NOMO-1 treated with DMSO at 0.1 percent for 48 hours (cell line): ENCODE results near the gene RAB8B.

Experiments used
- DNase-seq: peaks from one replicate; lab custom pipeline; 2025; ENCODE audit not compliant: unreplicated experiment; lab: John Stamatoyannopoulos, UW

Gene RAB8B

GRCh38 chr15:63181648-63182047 is 7.8 kb upstream of the RAB8B start:
- no peak for DNase-seq

GRCh38 chr15:63185206-63185605 is 4.2 kb upstream of the RAB8B start:
- no peak for DNase-seq

GRCh38 chr15:63186065-63186464 is 3.3 kb upstream of the RAB8B start:
- DNase-seq: no peak

- DNase-seq: no peak
These were observed 1.7 kb upstream of the RAB8B start for GRCh38 chr15:63187589-63188226.

GRCh38 chr15:63188247-63188925 is 1.0 kb upstream of the RAB8B start:
- no peak for DNase-seq

GRCh38 chr15:63189941-63190768 is 749 bp downstream of the RAB8B start:
- peak; percentile 53 for DNase-seq

- DNase-seq: no peak
These were observed 1.6 kb downstream of the RAB8B start for GRCh38 chr15:63190769-63191649.

GRCh38 chr15:63191895-63192618 is 2.7 kb downstream of the RAB8B start:
- DNase-seq: peak; percentile 24

GRCh38 chr15:63192619-63193206 is 3.3 kb downstream of the RAB8B start:
- DNase-seq: no peak

GRCh38 chr15:63194302-63194701 is 4.9 kb downstream of the RAB8B start:
- no peak for DNase-seq

GRCh38 chr15:63194880-63195568 is 5.6 kb downstream of the RAB8B start:
- no peak for DNase-seq

GRCh38 chr15:63195569-63196015 is 6.2 kb downstream of the RAB8B start:
- DNase-seq: peak; percentile 12

GRCh38 chr15:63196842-63197241 is 7.4 kb downstream of the RAB8B start:
- DNase-seq: no peak

- no peak for DNase-seq
These were observed 8.2 kb downstream of the RAB8B start for GRCh38 chr15:63197626-63198025.

GRCh38 chr15:63198371-63199250 is 9.2 kb downstream of the RAB8B start:
- no peak for DNase-seq

- no peak for DNase-seq
These were observed 11.3 kb downstream of the RAB8B start for GRCh38 chr15:63200464-63201249.

GRCh38 chr15:63202861-63203260 is 13.5 kb downstream of the RAB8B start:
- DNase-seq: no peak
